Ecto neural progenitor cell (in vitro differentiated cells): ENCODE results near the gene RNF222.
A peak's percentile ranks its signal among the peaks of the same experiment; 100 is the strongest.

Experiments used
- DNase-seq: peaks from one replicate; pipeline ENCODE4 v3.0.0-alpha.2; 2018; ENCODE audit warnings: low spot score

RNF222 gene

GRCh38 chr17:8397636-8398035, at the start of gene RNF222:
TSS of gene RNF222 (minus strand) at chr17:8397827. CDS start at chr17:8393461, 4,366 bp downstream.
- DNase-seq, result no peak

GRCh38 chr17:8445536-8445935, 47.9 kb upstream of the RNF222 start:
- no peak for DNase-seq

GRCh38 chr17:8444494-8444893, 46.9 kb upstream of the RNF222 start:
- peak; percentile 1 for DNase-seq

GRCh38 chr17:8443756-8444155, 46.1 kb upstream of the RNF222 start:
- peak; percentile 44 for DNase-seq

- peak; percentile 15 for DNase-seq
These were observed 44.7 kb upstream of the RNF222 start for GRCh38 chr17:8442310-8442709.

GRCh38 chr17:8441690-8442089, 44.1 kb upstream of the RNF222 start:
- DNase-seq, result peak; percentile 1

GRCh38 chr17:8439681-8440080, 42.1 kb upstream of the RNF222 start:
- DNase-seq, result peak; percentile 8

GRCh38 chr17:8438441-8438840, 40.8 kb upstream of the RNF222 start:
- DNase-seq, result peak; percentile 24

- DNase-seq, result peak; percentile 16
These were observed 39.2 kb upstream of the RNF222 start for GRCh38 chr17:8436844-8437171.

- peak; percentile 87 for DNase-seq
These were observed 38.7 kb upstream of the RNF222 start for GRCh38 chr17:8436169-8436843.

- DNase-seq, result peak; percentile 100
These were observed 37.9 kb upstream of the RNF222 start, which contains the start of gene NDEL1 for GRCh38 chr17:8435245-8436168. TSS of gene NDEL1 (plus strand) at chr17:8435884. CDS start at chr17:8444272, 8,388 bp downstream.

- peak; percentile 44 for DNase-seq
These were observed 33.3 kb upstream of the RNF222 start for GRCh38 chr17:8430966-8431365.

- no peak for DNase-seq
These were observed 29.2 kb upstream of the RNF222 start for GRCh38 chr17:8426802-8427201.

- no peak for DNase-seq
These were observed 28.6 kb upstream of the RNF222 start for GRCh38 chr17:8426094-8426720.

GRCh38 chr17:8421571-8421970, 23.9 kb upstream of the RNF222 start:
- no peak for DNase-seq

- DNase-seq, result no peak
These were observed 22.7 kb upstream of the RNF222 start for GRCh38 chr17:8420041-8420934.

- no peak for DNase-seq
These were observed 21.7 kb upstream of the RNF222 start for GRCh38 chr17:8419305-8419704.

GRCh38 chr17:8418471-8418870, 20.8 kb upstream of the RNF222 start:
- DNase-seq, result no peak

- no peak for DNase-seq
These were observed 20.2 kb upstream of the RNF222 start for GRCh38 chr17:8417806-8418205.

- no peak for DNase-seq
These were observed 16.3 kb upstream of the RNF222 start for GRCh38 chr17:8413938-8414337.

GRCh38 chr17:8413328-8413727, 15.7 kb upstream of the RNF222 start:
- no peak for DNase-seq

- DNase-seq, result no peak
These were observed 14.5 kb upstream of the RNF222 start for GRCh38 chr17:8412089-8412488.
